ENCODE measurements around the gene PARS2. TPM values are rescaled to one million over a fixed set of nuclear protein-coding genes. Genes with fewer than 3 reads are reported as not detected.

The PARS2 gene
- total RNA-seq, 1 donor from 2014 or later: 5.4 TPM

DNA sequence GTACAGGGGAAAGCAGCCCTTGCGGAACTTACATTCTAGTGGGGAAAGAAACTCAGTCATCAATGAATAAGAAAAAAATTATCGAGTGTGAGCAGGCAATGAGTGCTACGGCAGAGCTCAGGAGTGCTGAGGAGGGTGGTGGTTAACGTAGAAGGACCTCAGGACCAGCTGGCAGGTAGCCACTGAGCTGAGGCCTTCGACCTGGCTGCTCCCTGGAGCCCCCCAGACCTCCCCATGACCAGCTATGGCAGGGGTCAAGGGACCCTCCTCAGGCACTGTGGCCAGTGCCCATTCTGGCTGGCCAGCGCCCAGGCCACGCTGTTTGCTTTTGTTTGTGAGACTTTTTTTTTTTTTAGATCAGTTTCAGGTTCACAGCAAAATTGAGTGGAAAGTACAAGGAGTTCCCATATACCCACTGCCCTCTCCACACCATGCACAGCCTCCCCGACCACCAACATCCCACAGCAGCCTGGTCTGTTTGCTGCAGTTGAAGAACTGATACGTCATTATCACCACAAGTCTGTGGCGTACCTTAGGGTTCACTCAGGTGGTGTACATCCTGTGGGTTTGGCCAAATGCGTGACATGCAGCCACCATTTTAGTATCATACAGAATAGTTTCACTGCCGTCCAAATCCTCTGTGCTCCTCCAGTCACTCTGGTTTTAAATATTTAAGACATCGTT is 48.6 kb upstream of the PARS2 start:
- Histone ChIP-seq H3K79me2 (ENCODE audit: insufficient read depth, low read length) (no peaks in the 10 kb centered on the region), H3K27ac (ENCODE audit: low read depth, low read length) (no peak overlapping the region), H3K9ac (ENCODE audit: low read length) (no peak overlapping the region), H3K4me1 (ENCODE audit: insufficient read depth, low read length) (no peaks in the 10 kb centered on the region), H3K4me2 (ENCODE audit: low read length) (no peak overlapping the region), H3K4me3 (ENCODE audit: insufficient read depth, low read depth, low read length) (no peak overlapping the region), H3K36me3 (ENCODE audit: insufficient read depth, low read length) (no peaks in the 10 kb centered on the region), H4K20me1 (ENCODE audit: insufficient read depth, low read length) (no peaks in the 10 kb centered on the region), H2AFZ (ENCODE audit: low read depth, low read length) (no peak overlapping the region), H3K9me3 (ENCODE audit: insufficient read depth, low read depth, low read length) (no peaks in the 10 kb centered on the region), H3K27me3 (ENCODE audit: insufficient read depth, low read length) (peaks cover 6% of the 10 kb centered on the region)
- Mint-ChIP-seq H3K27me3 (ENCODE audit: low read depth, unreplicated experiment) (peaks cover 31% of the 10 kb centered on the region), H3K36me3 (ENCODE audit: low read depth, unreplicated experiment) (no peaks in the 10 kb centered on the region), H3K4me3 (ENCODE audit: unreplicated experiment) (no peak overlapping the region), H3K9me3 (ENCODE audit: unreplicated experiment) (peaks cover 3% of the 10 kb centered on the region), H3K4me1 (ENCODE audit: low read depth, unreplicated experiment) (no peaks in the 10 kb centered on the region), H3K27ac (ENCODE audit: unreplicated experiment) (no peak overlapping the region)
- no peak for FAIRE-seq
- DNase-seq (ENCODE audit: low read depth): no peak
- TF ChIP-seq EZH2 (IDR thresholded peaks at IDR 0.05; ENCODE audit: insufficient read depth, low read length): no peak
- TF ChIP-seq, protein P1, sequence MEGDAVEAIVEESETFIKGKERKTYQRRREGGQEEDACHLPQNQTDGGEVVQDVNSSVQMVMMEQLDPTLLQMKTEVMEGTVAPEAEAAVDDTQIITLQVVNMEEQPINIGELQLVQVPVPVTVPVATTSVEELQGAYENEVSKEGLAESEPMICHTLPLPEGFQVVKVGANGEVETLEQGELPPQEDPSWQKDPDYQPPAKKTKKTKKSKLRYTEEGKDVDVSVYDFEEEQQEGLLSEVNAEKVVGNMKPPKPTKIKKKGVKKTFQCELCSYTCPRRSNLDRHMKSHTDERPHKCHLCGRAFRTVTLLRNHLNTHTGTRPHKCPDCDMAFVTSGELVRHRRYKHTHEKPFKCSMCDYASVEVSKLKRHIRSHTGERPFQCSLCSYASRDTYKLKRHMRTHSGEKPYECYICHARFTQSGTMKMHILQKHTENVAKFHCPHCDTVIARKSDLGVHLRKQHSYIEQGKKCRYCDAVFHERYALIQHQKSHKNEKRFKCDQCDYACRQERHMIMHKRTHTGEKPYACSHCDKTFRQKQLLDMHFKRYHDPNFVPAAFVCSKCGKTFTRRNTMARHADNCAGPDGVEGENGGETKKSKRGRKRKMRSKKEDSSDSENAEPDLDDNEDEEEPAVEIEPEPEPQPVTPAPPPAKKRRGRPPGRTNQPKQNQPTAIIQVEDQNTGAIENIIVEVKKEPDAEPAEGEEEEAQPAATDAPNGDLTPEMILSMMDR (IDR thresholded peaks at IDR 0.05; ENCODE audit: insufficient read depth, low read depth, low read length): no peak

DNA sequence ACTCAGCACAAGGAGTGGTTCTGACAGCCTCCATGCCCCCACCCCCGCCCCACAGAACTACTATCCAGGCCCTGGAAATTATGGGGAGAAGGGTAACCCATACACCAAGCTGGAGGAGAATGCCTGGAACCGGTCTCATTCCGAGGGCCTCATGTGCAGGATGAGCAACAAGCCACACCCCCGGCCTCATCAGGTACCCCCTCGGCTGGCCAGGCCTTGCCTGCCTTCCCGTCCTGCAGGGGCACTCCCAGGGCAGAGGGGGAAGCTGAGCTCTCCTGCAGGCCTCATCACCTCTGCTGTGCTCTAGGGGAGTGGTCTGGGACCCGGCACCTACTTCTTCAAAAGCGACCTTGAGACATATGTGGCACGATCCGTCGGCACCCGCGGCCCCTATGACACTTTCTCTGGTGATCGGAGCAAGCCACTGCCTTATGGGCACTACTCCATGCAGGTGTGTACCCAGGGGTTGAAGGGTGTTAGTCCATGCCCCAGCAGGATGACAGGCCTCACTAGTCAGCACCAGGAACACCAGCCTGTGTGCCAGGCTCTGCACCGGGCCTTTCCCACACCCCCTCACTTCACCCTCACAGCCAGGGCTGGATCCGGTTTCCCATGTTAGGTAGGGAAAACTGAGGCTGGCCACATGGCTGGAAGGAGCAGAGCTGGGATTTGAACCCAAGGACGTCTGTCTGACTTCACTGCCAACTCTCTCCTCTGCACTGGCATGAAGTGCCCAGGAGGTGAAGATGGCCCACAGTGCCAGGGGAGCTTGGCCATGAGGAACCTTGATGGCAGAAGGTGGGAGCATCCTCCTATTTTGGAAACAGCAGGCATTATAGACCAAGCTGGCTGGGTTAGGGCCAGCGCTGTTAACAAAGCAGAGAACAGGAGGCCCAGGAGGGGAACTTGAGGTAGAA is 47.7 kb upstream of the PARS2 start:
- no peak overlapping the region for H3K4me3 ChIP-seq (ENCODE audit: insufficient read depth, low read depth, low read length)
- Mint-ChIP-seq H3K4me3 (ENCODE audit: unreplicated experiment) (no peak overlapping the region), H3K4me1 (ENCODE audit: low read depth, unreplicated experiment) (no peaks in the 10 kb centered on the region), H3K9me3 (ENCODE audit: unreplicated experiment) (peaks cover 3% of the 10 kb centered on the region), H3K27me3 (ENCODE audit: low read depth, unreplicated experiment) (peaks cover 29% of the 10 kb centered on the region), H3K36me3 (ENCODE audit: low read depth, unreplicated experiment) (no peaks in the 10 kb centered on the region), H3K27ac (ENCODE audit: unreplicated experiment) (no peak overlapping the region)
- no peaks in the 10 kb centered on the region for H3K9me3 ChIP-seq (ENCODE audit: insufficient read depth, low read depth, low read length)
- H3K9ac ChIP-seq (ENCODE audit: low read length): no peak overlapping the region
- peaks cover 4% of the 10 kb centered on the region for H3K4me1 ChIP-seq (ENCODE audit: insufficient read depth, low read length)
- H3K36me3 ChIP-seq (ENCODE audit: insufficient read depth, low read length): no peaks in the 10 kb centered on the region
- no peak for DNase-seq (ENCODE audit: low read depth)
- H4K20me1 ChIP-seq (ENCODE audit: insufficient read depth, low read length): no peaks in the 10 kb centered on the region
- H2AFZ ChIP-seq (ENCODE audit: low read depth, low read length): no peak overlapping the region
- H3K27me3 ChIP-seq (ENCODE audit: insufficient read depth, low read length): peaks cover 6% of the 10 kb centered on the region
- H3K27ac ChIP-seq (ENCODE audit: low read depth, low read length): no peak overlapping the region
- FAIRE-seq: no peak
- no peaks in the 10 kb centered on the region for H3K79me2 ChIP-seq (ENCODE audit: insufficient read depth, low read length)
- TF ChIP-seq, protein P1 (IDR thresholded peaks at IDR 0.05; ENCODE audit: insufficient read depth, low read depth, low read length): no peak
- TF ChIP-seq EZH2 (IDR thresholded peaks at IDR 0.05; ENCODE audit: insufficient read depth, low read length): no peak
- H3K4me2 ChIP-seq (ENCODE audit: low read length): no peak overlapping the region

All from astrocyte (in vitro differentiated cells and primary cell).